HepG2 (cell line): ENCODE data around the gene COL5A2. TPM values are rescaled to one million over a fixed set of nuclear protein-coding genes. Genes with fewer than 3 reads are reported as not detected.

Source experiments
- ATAC-seq: fragments of 200-7000 bp; cut with Tn5 transposase; 3 replicates; pipeline ENCODE4 v1.9.1; 2020; ENCODE audit warnings: mild to moderate bottlenecking, moderate library complexity
- BruUV-seq: library from RNA; stranded (reverse); fragments of 400-500 nt; replicated peaks from 2 replicates; lab custom pipeline; 2021; lab: Mats Ljungman, UMichigan
- CTCF ChIA-PET: fragments of 300-600 bp; formaldehyde crosslinking; extraction: SDS; loops from one replicate; lab custom pipeline; 2021; ENCODE audit warnings: low total read pairs, inconsistent platforms, low intra/inter-chr PET ratio; lab: Yijun Ruan, JAX
- POLR2A ChIA-PET: fragments of 350-600 bp; sonication (Branson Sonifier 250); formaldehyde crosslinking; loops from one replicate; lab custom pipeline; 2020; ENCODE audit warnings: antibody characterized with exemption, inconsistent platforms; lab: Yijun Ruan, JAX
- DNase-seq: peaks from one replicate; pipeline ENCODE4 v3.0.0-alpha.2; 2015; ENCODE audit warnings: low spot score
- FAIRE-seq: peaks from 3 replicates; lab custom pipeline; 2011; peaks lifted over from hg19 to GRCh38; lab: Jason Lieb, UNC
- H2AFZ ChIP-seq: one replicate; pipeline ENCODE4 v1.6.1; 2011; ENCODE audit warnings: low read length, inconsistent platforms
- H3K27ac ChIP-seq: fragments of 300-600 bp; 3 replicates; pipeline ENCODE4 v1.8.0; 2011; ENCODE audit warnings: mixed run types, mild to moderate bottlenecking, mixed read lengths, low read length, inconsistent platforms; ENCODE audit not compliant: insufficient read depth; ENCODE audit errors: extremely low read length
- H3K27me3 ChIP-seq, 2 experiments: fragments of 200-600 bp in 1 of 2; 2 replicates in 1 of 2; 3 replicates in 1 of 2; pipeline versions ENCODE4 v1.6.0 to v1.8.0; 2011; ENCODE audit warnings: low read length in 2 of 2, mild to moderate bottlenecking in 2 of 2, moderate library complexity in 2 of 2, inconsistent platforms in 1 of 2; ENCODE audit not compliant: insufficient read depth in 2 of 2, control insufficient read depth in 1 of 2
- H3K36me3 ChIP-seq, 2 experiments: fragments of 200-600 bp in 1 of 2; replicated peaks in 1 of 2; 2 replicates in 1 of 2; 3 replicates in 1 of 2; pipeline versions ENCODE4 v1.5.1 to v1.8.0; 2011; ENCODE audit warnings: low read length in 2 of 2, inconsistent platforms in 1 of 2; ENCODE audit not compliant: insufficient read depth in 2 of 2, control insufficient read depth in 1 of 2
- H3K4me1 ChIP-seq: 2 replicates; pipeline ENCODE4 v1.5.1; 2012; ENCODE audit warnings: low read length, inconsistent platforms; ENCODE audit not compliant: insufficient read depth
- H3K4me2 ChIP-seq: 2 replicates; pipeline ENCODE4 v1.6.0; 2011; ENCODE audit warnings: low read depth, low read length, inconsistent platforms
- H3K4me3 ChIP-seq, 3 experiments: fragments of 200-600 bp in 1 of 3; sonication (generic), shearing (Covaris generic) in 1 of 3; replicated peaks in 1 of 3; 2 replicates each; pipeline ENCODE4 v1.5.1; 2011 to 2016; ENCODE audit warnings: low read length in 3 of 3, inconsistent platforms in 2 of 3, low read depth in 2 of 3, mild to moderate bottlenecking in 2 of 3, control low read depth in 1 of 3, mixed read lengths in 1 of 3; ENCODE audit not compliant: insufficient read depth in 1 of 3
- H3K79me2 ChIP-seq: one replicate; pipeline ENCODE4 v1.6.1; 2011; ENCODE audit warnings: low read length, inconsistent platforms; ENCODE audit not compliant: insufficient read depth
- H3K9ac ChIP-seq: 2 replicates; pipeline ENCODE4 v1.6.0; 2011; ENCODE audit warnings: mild to moderate bottlenecking, low read depth, low read length, inconsistent platforms; ENCODE audit not compliant: insufficient read depth
- H3K9me3 ChIP-seq: 2 replicates; pipeline ENCODE4 v1.5.1; 2012; ENCODE audit warnings: mild to moderate bottlenecking, low read length
- H4K20me1 ChIP-seq: 2 replicates; pipeline ENCODE4 v1.6.0; 2011; ENCODE audit warnings: inconsistent platforms, mild to moderate bottlenecking, low read length, moderate library complexity; ENCODE audit not compliant: insufficient read depth
- ADNP ChIP-seq: sonication (generic); formaldehyde crosslinking; IDR thresholded peaks from 2 replicates; pipeline ENCODE4 v1.4.0; 2020; ENCODE audit warnings: missing genetic modification reagents
- ATF2 ChIP-seq: sonication (generic); formaldehyde crosslinking; IDR thresholded peaks from 2 replicates; pipeline ENCODE4 v1.4.0; 2020; ENCODE audit warnings: missing genetic modification reagents
- CBFB ChIP-seq: sonication (generic); formaldehyde crosslinking; IDR thresholded peaks from 2 replicates; pipeline ENCODE4 v1.4.0; 2020; ENCODE audit warnings: missing genetic modification reagents
- CTCF ChIP-seq: sonication (generic); formaldehyde crosslinking; IDR thresholded peaks from 2 replicates; pipeline ENCODE4 v1.5.0; 2020; ENCODE audit warnings: mild to moderate bottlenecking, missing genetic modification reagents, moderate library complexity
- DDIT3 ChIP-seq: sonication (generic); formaldehyde crosslinking; IDR thresholded peaks from 2 replicates; pipeline ENCODE4 v1.4.0; 2020; ENCODE audit warnings: mild to moderate bottlenecking, missing genetic modification reagents
- DNMT3B ChIP-seq: conservative IDR thresholded peaks from 2 replicates; pipeline ENCODE4 v1.6.1; 2016; ENCODE audit warnings: missing biosample characterization, control low read depth
- EP300 ChIP-seq, 3 experiments: sonication (generic) in 1 of 3; formaldehyde crosslinking in 1 of 3; IDR thresholded peaks; 2 replicates each; pipeline versions ENCODE4 v1.5.1 to v1.6.1; 2011 to 2020; ENCODE audit warnings: low read depth in 2 of 3, low read length in 2 of 3, borderline replicate concordance in 1 of 3, improper control_type of control experiment in 1 of 3, mild to moderate bottlenecking in 1 of 3, missing genetic modification reagents in 1 of 3, moderate library complexity in 1 of 3
- FOXO1 ChIP-seq: sonication (generic); formaldehyde crosslinking; IDR thresholded peaks from 2 replicates; pipeline ENCODE4 v1.4.0; 2020; ENCODE audit warnings: missing genetic modification reagents
- GATAD2A ChIP-seq: IDR thresholded peaks from 2 replicates; pipeline ENCODE4 v1.6.1; 2016
- MBNL3 ChIP-seq: fragments of 250-450 bp; sonication (Bioruptor Pico); conservative IDR thresholded peaks from 2 replicates; pipeline ENCODE4 v1.8.0; 2022; ENCODE audit warnings: mild to moderate bottlenecking, inconsistent platforms
- MEIS1 ChIP-seq: sonication (generic); formaldehyde crosslinking; IDR thresholded peaks from 2 replicates; pipeline ENCODE4 v1.9.0; 2021; ENCODE audit warnings: mild to moderate bottlenecking, missing genetic modification reagents, moderate library complexity, borderline replicate concordance
- RAD21 ChIP-seq: fragments of 450-650 bp; formaldehyde crosslinking; IDR thresholded peaks from 2 replicates; pipeline ENCODE4 v1.5.0; 2020; ENCODE audit warnings: mild to moderate bottlenecking
- RARA ChIP-seq: IDR thresholded peaks from 2 replicates; pipeline ENCODE4 v1.6.1; 2016; ENCODE audit warnings: missing genetic modification reagents, missing compliant biosample characterization
- SALL2 ChIP-seq: sonication (generic); formaldehyde crosslinking; IDR thresholded peaks from 2 replicates; pipeline ENCODE4 v1.8.1; 2023; ENCODE audit warnings: mild to moderate bottlenecking, missing genetic modification reagents, inconsistent platforms
- SOX13 ChIP-seq, 3 experiments: fragments of 450-650 bp in 1 of 3; sonication (generic) in 1 of 3; formaldehyde crosslinking in 1 of 3; IDR thresholded peaks in 2 of 3; conservative IDR thresholded peaks in 1 of 3; 2 replicates each; pipeline versions ENCODE4 v1.5.0 to v1.6.1; 2016 to 2020; ENCODE audit warnings: antibody characterized with exemption in 1 of 3, mild to moderate bottlenecking in 1 of 3, missing compliant biosample characterization in 1 of 3, missing genetic modification reagents in 1 of 3, moderate library complexity in 1 of 3
- STAG1 ChIP-seq: sonication (generic); formaldehyde crosslinking; IDR thresholded peaks from 2 replicates; pipeline ENCODE4 v1.4.0; 2020; ENCODE audit warnings: missing genetic modification reagents
- SUZ12 ChIP-seq: fragments of 150-350 bp; IDR thresholded peaks from 2 replicates; pipeline ENCODE4 v1.6.1; 2014; ENCODE audit warnings: low read depth, low read length
- ZNF253 ChIP-seq: sonication (generic); formaldehyde crosslinking; IDR thresholded peaks from 2 replicates; pipeline ENCODE4 v1.8.0; 2022; ENCODE audit warnings: mild to moderate bottlenecking, missing genetic modification reagents, borderline replicate concordance
- ZNF652 ChIP-seq: IDR thresholded peaks from 2 replicates; pipeline ENCODE4 v1.6.1; 2016; ENCODE audit warnings: low read depth, borderline replicate concordance
- ZNF790 ChIP-seq: sonication (generic); formaldehyde crosslinking; IDR thresholded peaks from 2 replicates; pipeline ENCODE4 v1.8.0; 2022; ENCODE audit warnings: missing genetic modification reagents, mild to moderate bottlenecking, borderline replicate concordance
- WGBS: methylation state at CpG from one replicate; pipeline ENCODE4 v1.1.6; 2017; ENCODE audit warnings: low lambda C conversion rate; 5-methylcytosine and 5-hydroxymethylcytosine counted together
- in situ Hi-C: cut with HindIII; loops from 2 replicates; pipeline ENCODE4 v1.10.0; 2017; ENCODE audit warnings: low pct_unique_long_range_greater_than_20kb; ENCODE audit not compliant: extremely low pct_ligation_motif_present
- intact Hi-C: fragments of 100-400 bp; cut with micrococcal nuclease; formaldehyde crosslinking; loops from one replicate; pipeline ENCODE4 v1.10.0; 2022; ENCODE audit not compliant: unreplicated experiment
- polyA plus RNA-seq, 8 experiments: library from polyadenylated mRNA; depleted of rRNA in 3 of 8; stranded (reverse) in 7 of 8; unstranded in 1 of 8; fragments of >200 nt; fragmentation: Illumina TruSeq in 4 of 8; extraction: Trizol in 4 of 8; gene quantifications; 2 replicates each; pipeline versions ENCODE4 v1.2.1 to v1.2.3, GENCODE V29; 2011 to 2016; ENCODE audit warnings: low read depth in 4 of 8, missing spikeins in 1 of 8, mixed read lengths in 1 of 8; ENCODE audit not compliant: insufficient read depth in 1 of 8
- total RNA-seq, 5 experiments: library from RNA; depleted of rRNA; stranded (reverse); fragments of >200 nt; fragmentation: Illumina TruSeq; extraction: Trizol; gene quantifications; 2 replicates each; pipeline ENCODE4 v1.2.3, GENCODE V29; 2016; ENCODE audit warnings: low read depth in 1 of 5

COL5A2 gene
- total and polyA plus RNA-seq, 2 of the 13 experiments (the other 11 are each of a cell fraction or from before 2014, with no cell fraction given) = 0.83 to 1.5 TPM

- no peak for TF ChIP-seq ATF2
- TF ChIP-seq EP300 (IDR thresholded peaks at IDR 0.05; ENCODE audit: low read depth in 2 of 2, low read length in 2 of 2) = no peak
- no peak for TF ChIP-seq EP300 (CRISPR knock-in tag; IDR thresholded peaks at IDR 0.05; ENCODE audit: borderline replicate concordance)
- no peak for TF ChIP-seq SOX13 (IDR thresholded peaks at IDR 0.05)
- no peak for TF ChIP-seq SOX13 (CRISPR knock-in tag; conservative IDR thresholded peaks at IDR 0.05 in 1 of 2, IDR thresholded peaks at IDR 0.05 in 1 of 2)
- no peak for TF ChIP-seq FOXO1 (CRISPR knock-in tag)
Measured at GRCh38 chr2:189037518-189037917, 142.0 kb downstream of the COL5A2 start (continued).

GRCh38 chr2:189024901-189025618 is 154.5 kb downstream of the COL5A2 start:
- peak; percentile 56 for FAIRE-seq
- TF ChIP-seq ZNF790 (no peak), STAG1 (CRISPR knock-in tag) (peak; percentile 58), RAD21 (CRISPR knock-in tag) (peak; percentile 31; the same call in 1 of the 2 replicates), ZNF652 (peak; percentile 98), MBNL3 (CRISPR knock-in tag) (no peak), DDIT3 (CRISPR knock-in tag) (no peak), MEIS1 (no peak), CBFB (no peak), SALL2 (CRISPR knock-in tag) (no peak), CTCF (CRISPR knock-in tag) (peak; percentile 29; the same call in 1 of the 2 replicates), GATAD2A (CRISPR knock-in tag) (0 out of 2 replicates have a peak, but pooled peaks have one; percentile 16), ADNP (CRISPR knock-in tag) (no peak), ZNF253 (CRISPR knock-in tag) (no peak), SUZ12 (no peak), RARA (CRISPR knock-in tag) (no peak), FOXO1 (CRISPR knock-in tag) (no peak), DNMT3B (CRISPR knock-in tag) (no peak)

More at GRCh38 chr2:189024901-189025618, 154.5 kb downstream of the COL5A2 start:
- intact Hi-C loops = loop anchor here (2.0 to 5.0 kb wide), 2 partner anchors 67 to 264 kb away; no protein-coding TSS in a partner anchor
- DNase-seq (peak; percentile 18), ATAC-seq (peak; percentile 67)
- Histone ChIP-seq H2AFZ (no peak overlapping the region), H3K79me2 (no peaks in the 10 kb centered on the region), H3K9me3 (no peaks in the 10 kb centered on the region), H3K4me1 (no peaks in the 10 kb centered on the region), H4K20me1 (no peaks in the 10 kb centered on the region), H3K27me3 (no peaks in the 10 kb centered on the region), H3K9ac (no peak overlapping the region), H3K27ac (no peak overlapping the region), H3K36me3 (no peaks in the 10 kb centered on the region), H3K4me2 (no peak overlapping the region), H3K4me3 (no peak overlapping the region)
- WGBS = under 1% methylated on average over 3 of the region's 3 CpGs
- in situ Hi-C loops = no loop called here
- ChIA-PET CTCF (interaction anchor here (0.7 to 0.8 kb wide), 2 partner anchors 69 to 263 kb away, joined by 3 read pairs; no protein-coding TSS in a partner anchor), POLR2A (no interaction called here)
- no TSS peak for BruUV-seq
